GM21619 (cell line): Measurements from ENCODE around the gene PIGH.
"Not testable (repeated sequence)": the region's sequence is repeated elsewhere in the genome, so short reads cannot be mapped to it uniquely, and the experiment has no call there.

ENCODE experiments used
- ATAC-seq: cut with Tn5 transposase; IDR thresholded peaks from one replicate; pipeline ENCODE4 v1.9.1; 2021; ENCODE audit not compliant: unreplicated experiment

Gene PIGH

GRCh38 chr14:67610491-67610890 is 10.4 kb upstream of the PIGH start:
- ATAC-seq = no peak

GRCh38 chr14:67609642-67610310 is 9.7 kb upstream of the PIGH start:
- ATAC-seq = no peak

- ATAC-seq = no peak
These were observed 7.6 kb upstream of the PIGH start for GRCh38 chr14:67607646-67608045.

- ATAC-seq = peak; percentile 64
These were observed 3.0 kb upstream of the PIGH start for GRCh38 chr14:67602995-67603545.

- no peak for ATAC-seq
These were observed 2.0 kb upstream of the PIGH start for GRCh38 chr14:67602076-67602475.

GRCh38 chr14:67600562-67600974 is 500 bp upstream of the PIGH start:
- ATAC-seq = not testable (repeated sequence)

GRCh38 chr14:67595392-67595791 is 4.7 kb downstream of the PIGH start:
- ATAC-seq = no peak

- ATAC-seq = not testable (repeated sequence)
These were observed 6.4 kb downstream of the PIGH start for GRCh38 chr14:67593650-67594049.

GRCh38 chr14:67589204-67589770 is 10.8 kb downstream of the PIGH start:
- no peak for ATAC-seq

GRCh38 chr14:67586369-67586768 is 13.7 kb downstream of the PIGH start:
- ATAC-seq = no peak

- no peak for ATAC-seq
These were observed 15.1 kb downstream of the PIGH start for GRCh38 chr14:67584978-67585377.

- ATAC-seq = no peak
These were observed 16.1 kb downstream of the PIGH start for GRCh38 chr14:67583711-67584644.

- ATAC-seq = no peak
These were observed 18.0 kb downstream of the PIGH start for GRCh38 chr14:67582061-67582460.

- no peak for ATAC-seq
These were observed 18.4 kb downstream of the PIGH start for GRCh38 chr14:67581643-67582042.

GRCh38 chr14:67580336-67581171 is 19.5 kb downstream of the PIGH start:
- no peak for ATAC-seq

- ATAC-seq = no peak
These were observed 20.4 kb downstream of the PIGH start for GRCh38 chr14:67579636-67580035.

- no peak for ATAC-seq
These were observed 21.0 kb downstream of the PIGH start for GRCh38 chr14:67579040-67579439.

- no peak for ATAC-seq
These were observed 21.9 kb downstream of the PIGH start for GRCh38 chr14:67577909-67578749.

- no peak for ATAC-seq
These were observed 22.8 kb downstream of the PIGH start for GRCh38 chr14:67577181-67577808.
